Activated gamma-delta T cell treated with anti-CD3 and anti-CD28 coated beads, Interleukin-2, amount 50 U/mL, for 16 hours (primary cell): ENCODE measurements around the gene LMO1.

Experiments used
- DNase-seq: peaks from one replicate; pipeline ENCODE4 v3.0.0-alpha.2; 2020; ENCODE audit warnings: low read depth

The LMO1 gene

DNA sequence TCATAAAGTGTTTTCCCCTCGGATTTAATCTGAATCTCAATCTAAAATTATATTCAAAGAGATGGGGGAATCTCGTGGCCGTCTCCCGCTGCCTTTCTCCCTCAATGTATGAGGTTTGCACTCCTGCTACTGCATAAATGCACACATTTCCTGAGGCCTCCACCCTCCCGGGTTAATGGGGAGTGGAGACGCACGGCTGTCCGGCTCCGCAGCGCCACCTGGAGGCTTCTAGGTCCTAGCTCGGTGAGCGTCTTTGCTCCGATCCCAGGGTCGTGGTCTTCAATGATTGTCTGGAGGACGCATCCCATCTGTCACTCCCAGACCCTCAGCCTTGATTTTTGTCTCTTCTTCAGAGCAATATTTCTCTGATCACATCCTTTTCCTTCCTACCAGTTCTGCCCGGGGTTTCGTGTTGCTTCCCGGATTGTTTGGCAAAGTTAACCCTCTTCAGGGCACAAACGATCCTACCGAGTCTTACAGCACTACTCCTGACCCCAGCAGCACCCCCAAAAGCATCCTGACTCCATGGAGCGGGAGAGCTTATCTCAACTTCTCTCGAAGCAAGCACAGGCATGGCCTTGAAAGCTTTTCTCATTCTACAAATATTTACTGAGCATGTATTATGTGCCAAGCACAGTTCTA is at the start of gene LMO1:
Gene LMO1, minus strand, starts transcription at position 110 of the 642 bp plus-strand sequence. CDS start 516 bp downstream, outside the sequence.
- peak; percentile 45 for DNase-seq

- no peak for DNase-seq
Observed at GRCh38 chr11:8312986-8313385, 49.3 kb upstream of the LMO1 start.

- DNase-seq: no peak
Observed at GRCh38 chr11:8311366-8311765, 47.7 kb upstream of the LMO1 start.

- no peak for DNase-seq
Observed at GRCh38 chr11:8310743-8311298, 47.1 kb upstream of the LMO1 start.

DNA sequence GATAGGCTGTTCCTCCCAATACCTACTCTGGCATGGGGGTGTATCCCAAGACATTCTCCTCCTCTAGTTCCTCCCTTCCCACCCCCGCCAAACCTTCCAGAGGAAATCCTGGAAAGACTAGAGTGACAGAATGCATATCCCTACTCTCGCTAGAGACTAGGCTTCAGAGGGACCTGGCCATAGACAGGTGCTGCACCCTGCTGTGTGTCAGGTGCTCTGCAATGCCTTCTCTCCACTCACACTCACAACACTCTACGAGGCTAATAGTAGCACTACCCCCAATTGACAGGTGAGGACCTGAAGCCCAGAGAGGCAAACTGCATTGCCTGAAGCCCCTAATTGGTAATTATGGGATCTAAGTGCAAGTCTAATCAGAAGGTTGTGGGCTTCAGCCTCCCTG is 46.2 kb upstream of the LMO1 start:
- DNase-seq: no peak

DNA sequence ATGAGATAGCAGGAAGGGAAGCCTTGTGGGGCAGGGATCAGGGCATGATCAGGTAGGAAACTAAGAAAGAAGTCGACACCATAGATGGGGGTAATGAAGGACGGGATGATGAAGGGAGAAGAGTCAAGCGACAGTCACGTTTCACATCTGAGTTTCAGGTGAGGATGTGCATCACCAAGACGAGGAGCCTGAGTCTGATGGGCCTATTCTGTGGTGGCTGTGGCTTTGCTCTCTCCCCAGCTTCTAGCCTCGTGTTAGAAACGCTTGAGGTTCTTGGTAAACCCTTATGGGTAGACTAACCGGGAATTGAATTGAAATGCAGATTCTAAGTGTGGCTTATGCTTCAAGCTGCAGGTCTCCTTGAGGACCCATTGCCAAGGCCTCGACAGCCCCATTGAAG is 45.6 kb upstream of the LMO1 start:
- no peak for DNase-seq

DNA sequence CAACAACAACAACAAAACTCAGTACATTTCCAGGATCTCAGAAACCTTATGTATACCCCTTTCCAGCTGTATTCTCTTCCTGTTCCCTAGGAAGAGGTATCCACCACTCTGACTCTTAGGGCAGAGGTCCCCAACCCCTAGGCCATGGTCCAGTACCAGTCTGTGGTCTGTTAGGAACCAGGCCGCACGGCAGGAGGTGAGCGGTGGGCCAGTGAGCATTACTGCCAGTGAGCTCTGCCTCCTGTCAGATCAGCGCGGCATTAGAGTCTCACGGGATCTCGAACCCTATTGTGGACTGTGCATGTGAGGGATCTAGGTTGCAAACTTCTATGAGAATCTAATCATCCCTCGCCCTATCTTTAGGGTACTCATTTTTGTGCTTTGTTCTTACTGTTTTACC is 43.9 kb upstream of the LMO1 start:
- DNase-seq: no peak

- no peak for DNase-seq
Observed at GRCh38 chr11:8301622-8302021, 37.9 kb upstream of the LMO1 start.

- no peak for DNase-seq
Observed at GRCh38 chr11:8298801-8299786, 35.4 kb upstream of the LMO1 start.

DNA sequence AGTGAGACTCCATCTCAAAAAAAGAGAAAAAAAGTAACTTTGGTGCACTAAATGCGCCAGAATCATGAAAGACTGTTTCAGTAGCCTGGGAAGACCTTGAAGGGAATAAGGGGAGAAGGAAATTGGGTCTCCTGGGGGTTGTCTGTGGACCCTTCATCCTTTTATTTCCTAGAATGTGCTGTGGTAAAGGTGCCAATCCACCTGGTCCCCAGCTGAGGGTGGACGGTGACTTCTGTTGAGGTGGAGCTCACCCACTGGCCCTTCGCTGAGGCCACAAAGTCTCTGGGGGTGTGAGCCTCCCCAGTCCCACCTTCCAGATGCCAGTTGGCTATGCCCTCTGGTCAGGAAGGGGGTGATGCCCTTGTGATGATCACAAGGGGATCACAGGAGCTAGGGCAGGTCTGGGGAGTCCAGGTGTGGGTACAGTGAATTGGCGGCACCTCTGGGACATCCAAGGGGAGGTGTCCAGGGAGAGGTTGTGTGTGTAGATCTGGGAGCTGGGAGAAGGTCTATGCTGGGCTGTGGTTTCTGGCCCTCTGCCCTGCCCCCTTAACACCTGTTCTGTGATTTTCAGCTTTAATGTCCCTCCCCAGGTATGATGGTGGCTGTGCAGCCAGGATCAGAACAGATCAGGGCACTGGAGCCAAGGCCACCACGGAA is 34.2 kb upstream of the LMO1 start:
- DNase-seq: no peak

DNA sequence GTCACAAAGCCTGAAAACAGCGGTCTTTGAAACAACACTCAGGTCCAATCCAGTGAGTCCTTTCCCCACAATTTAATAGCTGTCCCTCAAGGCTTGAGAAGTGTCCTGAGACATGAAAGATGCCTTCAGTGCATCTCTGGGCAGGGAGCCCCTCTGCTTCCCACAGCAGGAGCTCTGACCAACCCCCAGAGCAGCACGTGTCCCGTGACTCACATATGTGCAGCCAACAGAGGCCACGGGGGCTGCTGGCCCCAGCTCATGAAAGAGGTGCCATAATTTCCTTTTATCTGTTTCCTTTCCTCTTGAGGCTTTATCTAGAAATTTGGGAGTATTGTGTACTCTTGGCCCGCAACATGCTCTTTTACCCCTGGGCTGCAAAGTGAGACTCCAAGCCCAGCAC is 33.2 kb upstream of the LMO1 start:
- no peak for DNase-seq

- DNase-seq: no peak
Observed at GRCh38 chr11:8296038-8296649, 32.5 kb upstream of the LMO1 start.

- no peak for DNase-seq
Observed at GRCh38 chr11:8294251-8294935, 30.7 kb upstream of the LMO1 start.

GRCh38 chr11:8293171-8293570 is 29.5 kb upstream of the LMO1 start:
- no peak for DNase-seq

- DNase-seq: no peak
Observed at GRCh38 chr11:8292351-8292750, 28.7 kb upstream of the LMO1 start.

DNA sequence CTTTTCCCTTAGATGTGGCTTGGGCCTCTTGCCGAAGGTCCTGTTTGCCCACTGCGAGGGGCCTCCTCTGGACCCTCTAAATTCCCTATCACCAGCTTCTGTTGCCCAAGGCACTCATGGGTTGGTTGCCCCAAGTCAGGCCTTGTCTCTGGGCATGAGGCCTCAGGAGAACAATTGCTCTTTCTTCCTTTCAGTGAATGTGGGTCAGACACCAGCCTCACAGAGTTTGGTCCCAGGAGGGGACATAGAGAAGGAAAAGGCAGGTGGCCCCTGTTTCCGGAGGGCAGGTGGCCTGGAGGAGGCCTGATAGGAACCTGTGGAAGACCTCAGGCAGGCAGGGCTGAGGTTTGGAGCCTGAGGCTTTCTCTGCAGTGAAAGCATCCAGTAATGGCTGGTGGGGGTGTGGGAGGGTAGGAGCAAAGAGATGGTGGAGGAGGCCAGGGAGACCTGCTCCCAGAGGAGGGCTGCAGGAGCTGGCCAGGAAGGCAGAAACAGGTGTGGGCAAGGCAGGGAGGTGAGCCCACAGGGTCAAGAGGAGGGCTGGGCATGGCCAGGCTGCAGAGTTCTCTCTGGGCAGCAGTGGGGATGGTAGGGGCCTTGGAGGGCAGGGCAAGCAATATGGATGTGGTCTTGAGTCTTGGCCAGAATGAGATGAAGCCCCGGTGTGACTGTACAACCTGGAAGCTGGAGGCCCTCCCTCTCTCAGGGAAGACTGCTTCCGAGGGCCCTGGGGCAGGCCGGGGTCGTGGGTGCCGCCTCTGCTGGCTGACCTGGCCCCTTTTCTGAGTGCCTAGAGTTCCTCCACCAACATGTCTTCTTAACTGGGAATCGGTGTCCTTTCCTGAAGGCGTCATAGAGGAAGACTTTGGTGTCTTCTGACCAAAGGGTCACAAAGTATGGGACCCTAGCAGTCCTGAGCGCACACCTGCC is 28.0 kb upstream of the LMO1 start:
- no peak for DNase-seq

GRCh38 chr11:8290081-8290810 is 26.6 kb upstream of the LMO1 start:
- DNase-seq: no peak

GRCh38 chr11:8289492-8289918 is 25.8 kb upstream of the LMO1 start:
- no peak for DNase-seq

DNA sequence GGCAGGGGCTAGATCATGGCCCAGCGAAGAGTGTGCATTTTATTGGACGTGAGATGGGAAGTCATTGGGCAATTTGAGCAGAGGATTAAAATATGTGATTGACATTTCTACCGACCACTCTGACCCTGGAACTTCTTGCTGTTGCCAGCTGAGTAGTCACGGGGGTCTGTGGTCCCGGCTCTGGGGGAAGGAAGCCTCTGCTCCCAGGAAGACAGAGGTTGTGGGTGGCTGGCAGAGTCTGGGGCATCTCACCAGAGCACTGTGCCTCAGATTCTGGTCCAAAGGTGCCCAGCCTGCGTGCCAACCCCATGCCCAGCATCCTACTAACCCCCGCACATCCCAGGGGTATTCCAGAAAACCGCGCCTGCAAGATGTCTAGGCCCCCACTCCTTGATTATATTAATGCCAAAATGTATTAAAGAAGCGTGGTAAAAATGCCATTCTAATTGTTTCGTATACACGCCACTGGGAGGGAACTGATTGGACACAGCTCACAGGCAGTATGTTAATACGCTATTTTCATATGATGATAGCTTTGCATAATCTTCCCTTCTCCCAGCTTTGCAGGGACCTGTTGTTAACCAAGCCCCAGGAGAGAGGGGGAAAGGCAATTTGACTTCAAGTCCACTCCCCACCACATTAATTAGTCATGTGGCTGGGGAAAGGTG is 25.3 kb upstream of the LMO1 start:
- DNase-seq: no peak
